Measurements from ENCODE around the gene RGL1. TPM values are rescaled to one million over a fixed set of nuclear protein-coding genes. Genes with fewer than 3 reads are reported as not detected.

RGL1 gene
- total and polyA plus RNA-seq, 8 donors = 0.58 to 22.2 (median 8.5) TPM

- TF ChIP-seq POLR2A (IDR thresholded peaks at IDR 0.05) (no peak), EP300 (IDR thresholded peaks at IDR 0.05) (no peak), CTCF (IDR thresholded peaks at IDR 0.05) (no peak), POLR2AphosphoS5 (IDR thresholded peaks at IDR 0.05) (no peak)
- Histone ChIP-seq H3K4me1 (peaks cover 0 to 12% (median 2%) of the 10 kb centered on the region in 4 donors), H3K9me3 (no peaks in the 10 kb centered on the region), H3K36me3 (no peaks in the 10 kb centered on the region), H3K4me3 (no peak overlapping the region), H3K27me3 (no peaks in the 10 kb centered on the region), H3K27ac (no peak overlapping the region)
- WGBS, 5 donors = 82 to 96% (median 95%) methylated on average over 5 of the region's 5 CpGs
- intact Hi-C loops (cut with DNase I; ENCODE audit: low total_unique reads) = no loop called here
- DNase-seq = no peak
Measured at GRCh38 chr1:183961132-183961531, 156.2 kb downstream of the RGL1 start.

GRCh38 chr1:183962903-183963302, 158.0 kb downstream of the RGL1 start:
- no peak overlapping the region for H3K4me3 ChIP-seq
- intact Hi-C loops (cut with DNase I; ENCODE audit: low total_unique reads) = no loop called here
- TF ChIP-seq POLR2AphosphoS5 (IDR thresholded peaks at IDR 0.05) (no peak), CTCF (IDR thresholded peaks at IDR 0.05) (no peak), POLR2A (IDR thresholded peaks at IDR 0.05) (no peak), EP300 (IDR thresholded peaks at IDR 0.05) (no peak)
- no peaks in the 10 kb centered on the region for H3K4me1 ChIP-seq
- H3K27ac ChIP-seq = no peak overlapping the region
- WGBS, 5 donors = 85 to 98% (median 90%) methylated on average over 3 of the region's 3 CpGs
- no peaks in the 10 kb centered on the region for H3K9me3 ChIP-seq
- no peak for DNase-seq
- H3K36me3 ChIP-seq = peaks cover 0 to 7% (median 0%) of the 10 kb centered on the region in 4 donors
- H3K27me3 ChIP-seq = no peaks in the 10 kb centered on the region

- H3K27me3 ChIP-seq = no peaks in the 10 kb centered on the region
- WGBS, 5 donors = 67 to 84% (median 72%) methylated on average over 1 of the region's 1 CpG
- no peaks in the 10 kb centered on the region for H3K9me3 ChIP-seq
- no peak for DNase-seq
- no peak overlapping the region for H3K4me3 ChIP-seq
- intact Hi-C loops (cut with DNase I; ENCODE audit: low total_unique reads) = no loop called here
- no peaks in the 10 kb centered on the region for H3K4me1 ChIP-seq
- TF ChIP-seq CTCF (IDR thresholded peaks at IDR 0.05) = no peak
- no peak for TF ChIP-seq POLR2AphosphoS5 (IDR thresholded peaks at IDR 0.05)
- TF ChIP-seq POLR2A (IDR thresholded peaks at IDR 0.05) = no peak
- no peak for TF ChIP-seq EP300 (IDR thresholded peaks at IDR 0.05)
- H3K27ac ChIP-seq = no peak overlapping the region
- H3K36me3 ChIP-seq = peaks cover 0 to 7% (median 0%) of the 10 kb centered on the region in 4 donors
Measured at GRCh38 chr1:183965726-183966125, 160.8 kb downstream of the RGL1 start.

GRCh38 chr1:183966487-183966886, 161.6 kb downstream of the RGL1 start:
- 80 to 97% (median 93%) methylated on average over 3 of the region's 3 CpGs for WGBS, 5 donors
- intact Hi-C loops (cut with DNase I; ENCODE audit: low total_unique reads) = no loop called here
- TF ChIP-seq POLR2A (IDR thresholded peaks at IDR 0.05) = no peak
- no peak for TF ChIP-seq CTCF (IDR thresholded peaks at IDR 0.05)
- no peak for TF ChIP-seq POLR2AphosphoS5 (IDR thresholded peaks at IDR 0.05)
- no peak for TF ChIP-seq EP300 (IDR thresholded peaks at IDR 0.05)
- Histone ChIP-seq H3K4me3 (no peak overlapping the region), H3K36me3 (peaks cover 0 to 7% (median 0%) of the 10 kb centered on the region in 4 donors), H3K9me3 (no peaks in the 10 kb centered on the region), H3K27me3 (no peaks in the 10 kb centered on the region), H3K4me1 (no peaks in the 10 kb centered on the region), H3K27ac (no peak overlapping the region)
- no peak for DNase-seq
